Neural progenitor cell (in vitro differentiated cells): ENCODE results near the gene PRR12.

Source experiments
- EZH2 ChIP-seq: fragments of 200-600 bp; sonication (generic); IDR thresholded peaks from 2 replicates; pipeline ENCODE4 v1.6.1; 2017; ENCODE audit warnings: antibody characterized with exemption, mild to moderate bottlenecking, moderate library complexity
- EZH2phosphoT487 ChIP-seq: fragments of 200-600 bp; sonication (generic); IDR thresholded peaks from 2 replicates; pipeline ENCODE4 v1.6.1; 2017; ENCODE audit warnings: antibody characterized with exemption
- TF ChIP-seq, protein P1 (sequence below): fragments of 200-600 bp; sonication (generic); IDR thresholded peaks from 2 replicates; pipeline ENCODE4 v1.5.1; 2017; ENCODE audit warnings: antibody characterized with exemption, mild to moderate bottlenecking

DNA sequence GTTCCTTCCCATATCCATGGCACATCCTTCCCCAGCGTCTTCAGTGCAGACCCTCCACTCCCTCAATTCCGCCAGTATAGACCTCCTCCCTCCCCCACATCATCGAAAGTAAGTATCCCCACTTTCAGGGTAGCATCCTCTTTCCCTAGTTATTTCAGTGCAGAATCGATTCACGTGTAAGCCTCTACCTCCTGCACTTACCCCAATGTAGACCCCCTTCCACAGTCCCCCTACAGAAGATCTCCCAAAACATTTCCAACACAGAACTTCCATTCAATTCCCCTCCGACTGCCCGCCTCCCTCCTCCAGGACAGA, 74.0 kb downstream of the PRR12 start:
- TF ChIP-seq, protein P1, sequence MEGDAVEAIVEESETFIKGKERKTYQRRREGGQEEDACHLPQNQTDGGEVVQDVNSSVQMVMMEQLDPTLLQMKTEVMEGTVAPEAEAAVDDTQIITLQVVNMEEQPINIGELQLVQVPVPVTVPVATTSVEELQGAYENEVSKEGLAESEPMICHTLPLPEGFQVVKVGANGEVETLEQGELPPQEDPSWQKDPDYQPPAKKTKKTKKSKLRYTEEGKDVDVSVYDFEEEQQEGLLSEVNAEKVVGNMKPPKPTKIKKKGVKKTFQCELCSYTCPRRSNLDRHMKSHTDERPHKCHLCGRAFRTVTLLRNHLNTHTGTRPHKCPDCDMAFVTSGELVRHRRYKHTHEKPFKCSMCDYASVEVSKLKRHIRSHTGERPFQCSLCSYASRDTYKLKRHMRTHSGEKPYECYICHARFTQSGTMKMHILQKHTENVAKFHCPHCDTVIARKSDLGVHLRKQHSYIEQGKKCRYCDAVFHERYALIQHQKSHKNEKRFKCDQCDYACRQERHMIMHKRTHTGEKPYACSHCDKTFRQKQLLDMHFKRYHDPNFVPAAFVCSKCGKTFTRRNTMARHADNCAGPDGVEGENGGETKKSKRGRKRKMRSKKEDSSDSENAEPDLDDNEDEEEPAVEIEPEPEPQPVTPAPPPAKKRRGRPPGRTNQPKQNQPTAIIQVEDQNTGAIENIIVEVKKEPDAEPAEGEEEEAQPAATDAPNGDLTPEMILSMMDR = no peak
- no peak for TF ChIP-seq EZH2
- no peak for TF ChIP-seq EZH2phosphoT487
